Mucosa of descending colon (tissue), 3 donors: ENCODE data around the gene ARAP1. TPM values are rescaled to one million over a fixed set of nuclear protein-coding genes. Genes with fewer than 3 reads are reported as not detected.

Source experiments
- ATAC-seq: fragments of 200-7000 bp; cut with Tn5 transposase; one replicate; pipeline ENCODE4 v1.9.1; 2020; ENCODE audit warnings: mild to moderate bottlenecking, moderate library complexity
- DNase-seq, 3 donors: peaks; one replicate each; pipeline ENCODE4 v3.0.0-alpha.2; 2020
- H3K36me3 ChIP-seq: fragments of 200-600 bp; one replicate; pipeline ENCODE4 v1.8.0; 2021; ENCODE audit warnings: low read depth, mild to moderate bottlenecking
- H3K4me1 ChIP-seq: fragments of 200-600 bp; one replicate; pipeline ENCODE4 v1.8.0; 2021; ENCODE audit warnings: low read depth, mild to moderate bottlenecking
- H3K4me3 ChIP-seq: fragments of 200-600 bp; one replicate; pipeline ENCODE4 v1.8.0; 2021; ENCODE audit warnings: mild to moderate bottlenecking
- H3K9me3 ChIP-seq: fragments of 200-600 bp; one replicate; pipeline ENCODE4 v1.8.0; 2021; ENCODE audit warnings: mild to moderate bottlenecking
- CTCF ChIP-seq: fragments of 200-600 bp; IDR thresholded peaks from one replicate; pipeline ENCODE4 v1.8.0; 2022; ENCODE audit warnings: antibody characterized with exemption, mild to moderate bottlenecking
- intact Hi-C, 2 donors: fragments of 100-400 bp; cut with DNase I in 1 of 2; cut with micrococcal nuclease in 1 of 2; formaldehyde crosslinking; loops; one replicate each; pipeline versions ENCODE4 v1.11.0 to v1.11.1; 2022; cut with DNase I, micrococcal nuclease
- total RNA-seq, 3 donors: library from RNA; stranded (reverse); fragmentation: NEBNext Ultra II Directional in 2 of 3; extraction: Animal tissue kit (Norgen Biotek cat#: 25700) in 2 of 3; gene quantifications; one replicate each; pipeline versions ENCODE4 v1.2.1 to v1.2.4, GENCODE V29; 2021 to 2023
- donor health status: DM: no; HTN: no; CAD: no; lungs with moderate emphysema.
- donor health status: DM: no; HTN: no; CAD: no.
- donor health status: DM: no; HTN: yes; CAD: no.

The ARAP1 gene
- total RNA-seq, 3 donors from 2014 or later, result 69.3 to 84.8 (median 84.0) TPM

GRCh38 chr11:72710278-72710677 is 41.9 kb downstream of the ARAP1 start:
- H3K4me1 ChIP-seq, result no peaks in the 10 kb centered on the region
- intact Hi-C loops, result no loop called here
- DNase-seq, result no peak
- H3K36me3 ChIP-seq, result no peaks in the 10 kb centered on the region
- no peak overlapping the region for H3K4me3 ChIP-seq
- no peaks in the 10 kb centered on the region for H3K9me3 ChIP-seq
- ATAC-seq, result no peak
- no peak for TF ChIP-seq CTCF

GRCh38 chr11:72709478-72710238 is 42.5 kb downstream of the ARAP1 start:
- Histone ChIP-seq H3K4me1 (no peaks in the 10 kb centered on the region), H3K4me3 (no peak overlapping the region), H3K9me3 (no peaks in the 10 kb centered on the region), H3K36me3 (no peaks in the 10 kb centered on the region)
- DNase-seq, result no peak
- intact Hi-C loops, result no loop called here
- no peak for ATAC-seq
- no peak for TF ChIP-seq CTCF

GRCh38 chr11:72707032-72707431 is 45.2 kb downstream of the ARAP1 start:
- no peak for ATAC-seq
- Histone ChIP-seq H3K36me3 (no peaks in the 10 kb centered on the region), H3K9me3 (no peaks in the 10 kb centered on the region), H3K4me3 (no peak overlapping the region), H3K4me1 (no peaks in the 10 kb centered on the region)
- no peak for TF ChIP-seq CTCF
- intact Hi-C loops, result no loop called here
- DNase-seq, result no peak

GRCh38 chr11:72706579-72706978 is 45.6 kb downstream of the ARAP1 start:
- no peaks in the 10 kb centered on the region for H3K9me3 ChIP-seq
- H3K4me3 ChIP-seq, result no peak overlapping the region
- intact Hi-C loops, result no loop called here
- H3K4me1 ChIP-seq, result no peaks in the 10 kb centered on the region
- ATAC-seq, result no peak
- TF ChIP-seq CTCF, result no peak
- DNase-seq, result no peak
- H3K36me3 ChIP-seq, result no peaks in the 10 kb centered on the region

- no peak for TF ChIP-seq CTCF
- intact Hi-C loops, result no loop called here
- DNase-seq (no peak), ATAC-seq (no peak)
- Histone ChIP-seq H3K4me1 (no peaks in the 10 kb centered on the region), H3K4me3 (no peak overlapping the region), H3K36me3 (no peaks in the 10 kb centered on the region), H3K9me3 (no peaks in the 10 kb centered on the region)
These were observed 46.5 kb downstream of the ARAP1 start for GRCh38 chr11:72705442-72706365.
